Thyroid gland (tissue), 4 donors: ENCODE results near the gene ATR.

Experiments
- CTCF ChIP-seq, 6 experiments: fragments of 200-600 bp in 3 of 6; fragments of 450-650 bp in 3 of 6; sonication (generic) in 3 of 6; IDR thresholded peaks; one replicate each; pipeline ENCODE4 v1.5.1; 2016 to 2019; ENCODE audit warnings: antibody characterized with exemption in 6 of 6, mild to moderate bottlenecking in 2 of 6, inconsistent platforms in 1 of 6, moderate library complexity in 1 of 6
- POLR2A ChIP-seq, 2 donors: fragments of 450-650 bp; IDR thresholded peaks; one replicate each; pipeline ENCODE4 v1.6.1; 2017; ENCODE audit warnings: antibody characterized with exemption in 2 of 2, mild to moderate bottlenecking in 2 of 2, moderate library complexity in 1 of 2

- no peak for TF ChIP-seq CTCF (IDR thresholded peaks at IDR 0.05)
- no peak for TF ChIP-seq POLR2A (IDR thresholded peaks at IDR 0.05)
Measured at GRCh38 chr3:142604940-142605339, 26.4 kb upstream of the ATR start.
